NCI-H2107 (cell line): ENCODE data around the gene TSPAN18.

Experiments
- DNase-seq: peaks from one replicate; lab custom pipeline; 2025; lab: John Stamatoyannopoulos, UW

The TSPAN18 gene

GRCh38 chr11:44737245-44738085 lies 10.7 kb downstream of the TSPAN18 start:
- no peak for DNase-seq

DNA sequence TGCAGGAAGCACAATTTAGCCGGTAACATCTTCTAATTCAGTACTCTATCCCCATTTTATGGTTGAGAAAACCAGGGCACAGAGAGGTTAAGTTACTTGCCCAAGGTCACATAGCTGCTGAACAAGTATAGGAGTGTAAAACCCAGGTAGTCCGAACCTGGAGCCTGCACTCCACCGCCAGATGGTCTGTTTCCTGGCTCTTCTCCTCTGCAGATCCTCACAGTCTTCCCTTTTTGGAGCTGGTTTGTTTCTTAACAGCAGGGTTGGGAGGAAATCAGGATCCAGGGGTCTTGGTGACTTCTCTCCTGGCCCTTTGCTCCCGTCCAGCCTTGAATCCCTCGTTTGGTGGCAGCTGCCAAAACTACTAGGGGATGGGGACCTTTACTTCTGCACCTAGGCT lies 12.0 kb downstream of the TSPAN18 start:
- DNase-seq, result no peak

DNA sequence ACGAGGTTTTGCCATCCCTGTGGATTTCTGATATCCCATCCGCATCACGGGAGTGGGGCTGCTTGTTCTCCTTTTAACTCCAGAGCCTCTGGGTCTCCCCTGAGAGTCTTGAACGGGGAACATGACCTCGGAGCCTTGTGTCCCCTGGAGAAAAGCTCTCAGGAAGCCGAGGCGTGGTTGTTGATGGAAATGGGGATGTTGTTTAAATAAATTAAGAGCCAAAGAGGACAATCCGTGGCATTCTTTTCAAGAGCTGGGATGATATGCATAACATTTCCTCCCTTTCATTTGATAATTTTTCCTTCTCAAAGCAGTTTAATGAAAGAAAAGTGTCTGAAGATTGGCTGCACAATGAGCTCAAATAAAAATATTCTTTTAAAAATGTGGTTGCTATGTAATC lies 14.2 kb downstream of the TSPAN18 start:
- DNase-seq, result no peak

GRCh38 chr11:44741976-44742375 lies 15.2 kb downstream of the TSPAN18 start:
- DNase-seq, result no peak

GRCh38 chr11:44742508-44743246 lies 15.9 kb downstream of the TSPAN18 start:
- DNase-seq, result no peak

DNA sequence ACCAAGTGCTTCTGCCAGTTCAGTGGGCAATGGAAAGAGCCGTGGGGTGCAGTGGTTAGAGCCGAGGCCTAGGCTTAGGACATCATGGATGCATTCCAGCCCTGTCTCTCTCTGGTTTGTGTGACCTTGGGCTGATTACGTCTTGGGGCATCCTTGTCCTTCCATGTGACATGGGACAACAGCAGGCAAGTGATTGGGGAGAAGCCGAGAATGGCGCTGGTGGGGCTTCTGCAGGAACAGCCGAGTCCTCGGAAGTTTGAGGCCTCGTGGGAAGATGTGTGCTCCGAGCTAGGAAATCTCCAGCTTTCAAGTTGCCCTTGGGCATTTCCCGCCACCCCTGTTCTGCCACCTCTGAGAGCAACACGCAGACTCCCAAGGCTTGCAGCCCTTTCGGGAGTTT lies 16.6 kb downstream of the TSPAN18 start:
- no peak for DNase-seq

GRCh38 chr11:44743959-44744557 lies 17.3 kb downstream of the TSPAN18 start:
- no peak for DNase-seq

- DNase-seq, result no peak
Observed at GRCh38 chr11:44746894-44747293, 20.1 kb downstream of the TSPAN18 start.

DNA sequence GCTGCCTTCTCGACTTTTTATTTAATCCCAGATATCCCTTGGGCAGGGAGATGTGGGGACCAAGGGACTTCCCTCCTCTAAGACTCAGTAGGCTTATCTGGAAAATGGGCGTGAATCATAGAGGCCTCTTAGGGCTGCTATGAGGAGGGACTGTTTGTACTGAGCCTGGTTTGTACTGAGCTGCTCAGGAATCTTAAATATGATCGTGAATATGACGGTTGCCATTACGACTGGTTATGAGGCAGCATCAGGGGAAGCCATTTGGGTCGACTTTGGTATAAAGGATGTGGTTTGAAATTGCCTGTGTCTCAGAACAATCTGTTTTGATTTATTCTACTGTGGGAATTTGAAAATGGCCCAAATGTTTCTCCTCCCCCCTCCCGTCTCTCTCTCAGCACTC lies 20.6 kb downstream of the TSPAN18 start:
- no peak for DNase-seq

- DNase-seq, result no peak
Observed at GRCh38 chr11:44747836-44748235, 21.1 kb downstream of the TSPAN18 start.

GRCh38 chr11:44748606-44749005 lies 21.8 kb downstream of the TSPAN18 start:
- no peak for DNase-seq

- no peak for DNase-seq
Observed at GRCh38 chr11:44749189-44749588, 22.4 kb downstream of the TSPAN18 start.

DNA sequence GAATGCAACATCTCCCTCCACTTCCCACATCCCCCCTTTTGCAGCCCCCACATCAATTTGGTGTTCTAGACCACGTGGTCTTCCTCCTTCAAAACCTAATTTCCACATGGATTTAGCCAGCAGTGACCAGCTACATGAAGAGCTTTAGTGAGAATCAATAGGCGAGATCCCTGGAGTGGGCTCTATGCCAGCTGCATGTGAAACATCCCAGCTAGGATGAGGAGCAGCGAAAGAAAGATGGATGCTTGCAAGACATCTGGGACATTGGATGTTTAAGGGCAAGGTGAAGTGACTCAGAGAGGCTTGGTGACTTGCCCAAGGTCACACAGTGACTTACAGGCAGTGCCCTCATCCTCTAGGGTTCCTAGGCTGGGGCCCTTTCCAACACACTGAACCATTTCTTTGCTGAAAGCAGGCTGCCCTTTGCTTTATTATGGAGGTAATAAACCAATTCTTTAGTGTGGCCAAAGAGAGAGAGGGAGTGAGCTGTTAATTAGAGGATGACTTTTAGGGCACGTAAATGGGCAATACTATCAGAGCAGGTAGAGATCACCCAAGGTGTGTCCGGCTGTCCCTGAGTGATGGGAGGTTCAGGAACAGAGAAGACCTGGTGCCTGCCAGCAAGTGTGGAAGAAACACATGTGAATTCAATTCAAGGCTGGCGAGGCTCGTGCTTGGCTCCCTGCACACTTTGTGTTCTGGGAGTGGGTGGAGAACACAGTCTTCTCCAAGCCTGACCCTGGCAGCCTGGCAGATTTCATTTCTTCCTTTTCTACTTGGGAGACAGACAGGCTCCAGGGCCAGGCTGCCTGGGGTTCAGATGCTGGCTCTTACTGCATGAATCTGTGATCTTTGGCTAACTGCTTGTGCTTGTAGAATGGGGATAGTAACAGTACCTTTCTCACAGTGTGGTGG lies 24.0 kb downstream of the TSPAN18 start:
- no peak for DNase-seq

GRCh38 chr11:44752300-44752699 lies 25.5 kb downstream of the TSPAN18 start:
- no peak for DNase-seq

- no peak for DNase-seq
Observed at GRCh38 chr11:44752713-44753112, 26.0 kb downstream of the TSPAN18 start.

DNA sequence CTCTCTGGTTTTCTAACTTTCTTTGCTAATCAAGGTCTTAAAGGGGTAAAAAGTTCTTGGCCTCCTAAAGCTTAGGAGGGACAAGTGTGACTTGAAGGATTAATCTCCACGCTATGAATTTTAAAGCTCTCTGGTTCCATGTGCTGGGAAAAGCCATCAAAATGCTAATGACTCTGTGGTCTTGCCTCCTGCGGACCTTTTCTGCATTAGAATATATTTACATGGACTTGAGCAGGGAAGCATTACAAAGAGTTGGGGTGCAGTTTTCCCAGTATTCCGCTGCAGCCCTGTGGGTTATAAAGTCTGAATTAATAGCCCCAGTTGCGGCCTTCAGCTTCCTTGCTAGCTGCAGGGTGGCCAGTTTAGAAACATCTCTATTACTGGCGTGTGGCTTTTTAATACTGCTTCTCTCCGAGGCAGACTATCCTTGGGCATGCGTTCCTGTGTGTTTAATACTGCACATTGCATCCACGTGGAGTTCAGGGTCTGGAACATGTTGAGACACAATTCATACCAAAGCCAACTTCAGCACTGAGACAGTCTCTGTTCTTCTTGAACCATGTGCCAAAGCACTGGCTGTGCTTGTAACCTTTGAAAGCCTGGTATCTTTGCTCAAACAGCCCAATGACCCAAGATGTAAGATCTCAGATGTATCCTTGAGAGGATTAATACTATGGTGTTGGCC lies 27.3 kb downstream of the TSPAN18 start:
- DNase-seq, result no peak

DNA sequence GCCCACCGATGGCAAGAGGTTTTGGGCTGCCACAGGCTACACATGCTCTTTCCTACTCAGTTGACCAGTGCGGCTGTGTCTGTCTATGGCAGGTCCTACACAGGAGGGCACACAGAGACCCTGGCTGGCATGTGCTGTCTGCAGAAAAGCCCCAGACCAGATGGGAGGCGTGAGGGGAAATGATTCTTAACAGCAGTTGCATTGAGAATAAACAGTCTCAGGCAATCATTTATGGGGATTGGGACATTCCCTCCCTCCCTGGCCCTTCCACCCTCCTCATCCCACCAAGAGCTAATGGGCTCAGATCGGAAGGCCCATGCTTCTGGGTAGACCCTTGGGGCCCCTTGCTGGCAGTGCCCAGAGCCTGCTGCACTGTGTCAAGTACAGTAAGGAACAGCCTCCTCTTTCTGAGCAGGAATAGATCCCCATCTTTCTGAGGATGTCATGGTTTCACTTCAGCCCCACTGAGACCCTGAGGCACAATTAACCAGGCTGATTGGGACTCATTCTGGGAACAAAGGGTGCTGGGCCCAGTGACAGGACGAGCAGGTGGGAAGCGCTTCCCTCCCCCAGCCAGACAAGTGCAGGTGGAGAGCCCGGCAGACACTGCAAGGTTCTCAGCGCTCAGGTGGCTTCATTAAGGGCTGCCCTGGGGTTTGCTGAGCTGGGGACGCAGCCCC lies 28.3 kb downstream of the TSPAN18 start:
- DNase-seq, result no peak

DNA sequence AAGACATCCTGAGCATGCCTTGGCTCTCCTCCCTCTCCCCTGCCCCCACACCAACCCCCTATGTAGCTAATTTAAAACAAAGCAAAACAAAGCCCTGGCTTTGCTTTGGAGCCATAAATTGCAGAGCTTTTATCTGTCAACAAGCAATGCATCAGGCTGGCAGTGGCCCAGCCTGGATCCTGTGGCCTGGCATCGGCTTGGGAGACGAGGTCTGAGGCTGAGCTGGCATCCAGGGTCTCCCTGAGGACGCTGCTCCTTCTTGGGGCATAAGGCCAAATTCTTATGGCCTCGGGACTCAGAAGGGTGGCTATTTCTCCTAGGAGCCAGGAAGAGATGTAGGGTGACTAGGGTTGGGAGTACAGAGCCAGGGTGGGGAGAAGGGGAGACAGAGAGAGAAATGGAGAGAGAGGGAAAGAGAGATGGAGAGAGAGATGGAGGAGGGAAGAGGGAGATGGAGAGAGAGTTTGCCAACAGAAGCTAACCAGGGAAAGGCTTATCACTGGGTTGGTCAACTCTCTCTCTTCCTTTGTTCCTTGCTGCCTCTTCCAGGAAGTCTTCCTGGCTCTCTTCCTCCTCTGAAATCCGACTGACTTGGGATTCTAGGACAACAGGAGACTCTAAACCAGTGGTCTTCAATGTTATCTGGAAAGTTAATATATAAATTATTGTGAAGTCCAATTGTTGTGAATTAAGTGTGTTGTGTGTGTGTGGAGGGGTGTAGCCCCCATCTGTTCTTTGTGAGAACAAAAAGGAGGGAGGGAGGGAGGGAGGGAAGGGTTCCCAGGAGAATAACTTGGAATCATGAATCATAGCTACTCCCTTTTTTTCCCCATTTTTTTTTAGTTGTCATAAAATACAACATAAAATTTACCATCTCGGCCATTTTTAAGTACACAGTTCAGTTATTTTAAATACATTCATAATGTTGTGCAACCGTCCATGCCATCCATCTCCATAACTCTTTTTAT lies 29.1 kb downstream of the TSPAN18 start:
- DNase-seq, result no peak

DNA sequence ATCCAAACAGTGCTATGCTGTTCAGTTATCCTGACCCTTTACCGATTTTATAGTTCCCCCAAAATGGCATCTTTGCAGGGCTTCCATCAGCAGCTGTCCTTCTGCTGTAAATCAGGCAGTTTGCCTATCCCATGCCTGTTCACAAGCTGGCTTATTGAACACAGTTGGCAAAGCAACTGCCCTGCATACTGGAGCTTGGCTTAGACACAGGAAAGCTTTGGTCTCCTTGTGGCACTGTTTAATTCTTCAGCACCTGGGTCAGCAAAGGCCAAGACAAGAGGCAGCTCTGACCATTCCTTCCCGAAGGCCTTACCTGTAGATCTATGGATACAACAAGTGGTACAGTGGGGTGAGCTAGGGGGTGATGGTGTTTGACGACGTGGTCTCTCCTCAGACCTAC lies 32.2 kb downstream of the TSPAN18 start:
- no peak for DNase-seq
